ENCODE measurements around the gene NCS1.
A peak's percentile ranks its signal among the peaks of the same experiment; 100 is the strongest.

The NCS1 gene

DNA sequence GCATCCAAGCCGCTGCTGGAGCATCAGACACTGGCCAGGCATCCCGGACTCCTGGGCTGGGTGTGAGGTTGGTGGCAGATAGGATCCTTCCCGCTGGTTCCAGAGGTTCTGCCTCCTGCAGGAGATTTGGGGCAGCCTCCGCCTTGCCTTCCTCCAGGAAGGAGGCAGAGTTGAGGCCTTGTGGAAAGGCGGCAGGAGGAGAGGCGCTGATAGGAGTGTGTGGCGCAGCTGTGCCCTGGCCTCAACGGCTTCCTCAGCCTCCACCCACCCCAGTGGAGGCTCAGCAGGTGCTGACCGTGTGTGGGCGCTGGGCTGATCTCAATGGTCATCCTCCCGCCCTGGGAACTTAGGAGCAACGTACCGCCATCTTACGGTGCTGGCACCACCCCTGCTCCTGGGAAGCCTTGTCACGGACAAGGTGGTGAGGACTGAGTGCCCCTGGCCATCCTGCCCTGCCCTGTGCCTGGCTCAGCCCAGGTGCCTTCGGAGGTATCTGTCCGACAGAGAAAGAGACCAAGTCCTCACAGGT lies 10.2 kb downstream of the NCS1 start (continued):
- TF ChIP-seq, protein P1, sequence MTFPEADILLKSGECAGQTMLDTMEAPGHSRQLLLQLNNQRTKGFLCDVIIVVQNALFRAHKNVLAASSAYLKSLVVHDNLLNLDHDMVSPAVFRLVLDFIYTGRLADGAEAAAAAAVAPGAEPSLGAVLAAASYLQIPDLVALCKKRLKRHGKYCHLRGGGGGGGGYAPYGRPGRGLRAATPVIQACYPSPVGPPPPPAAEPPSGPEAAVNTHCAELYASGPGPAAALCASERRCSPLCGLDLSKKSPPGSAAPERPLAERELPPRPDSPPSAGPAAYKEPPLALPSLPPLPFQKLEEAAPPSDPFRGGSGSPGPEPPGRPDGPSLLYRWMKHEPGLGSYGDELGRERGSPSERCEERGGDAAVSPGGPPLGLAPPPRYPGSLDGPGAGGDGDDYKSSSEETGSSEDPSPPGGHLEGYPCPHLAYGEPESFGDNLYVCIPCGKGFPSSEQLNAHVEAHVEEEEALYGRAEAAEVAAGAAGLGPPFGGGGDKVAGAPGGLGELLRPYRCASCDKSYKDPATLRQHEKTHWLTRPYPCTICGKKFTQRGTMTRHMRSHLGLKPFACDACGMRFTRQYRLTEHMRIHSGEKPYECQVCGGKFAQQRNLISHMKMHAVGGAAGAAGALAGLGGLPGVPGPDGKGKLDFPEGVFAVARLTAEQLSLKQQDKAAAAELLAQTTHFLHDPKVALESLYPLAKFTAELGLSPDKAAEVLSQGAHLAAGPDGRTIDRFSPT (tag by site-specific recombination; IDR thresholded peaks at IDR 0.05): peak; percentile 18; the same call in 1 of the 2 replicates
- TF ChIP-seq ZNF174 (tag by site-specific recombination; IDR thresholded peaks at IDR 0.05) (no peak), ZNF341 (tag by site-specific recombination; IDR thresholded peaks at IDR 0.05; ENCODE audit: low read depth) (peak; percentile 27; the same call in 1 of the 2 replicates), SP7 (tag by site-specific recombination; IDR thresholded peaks at IDR 0.05) (no peak), IKZF3 (tag by site-specific recombination; IDR thresholded peaks at IDR 0.05) (peak; percentile 55; the same call in 1 of the 2 replicates), ZNF629 (tag by site-specific recombination; IDR thresholded peaks at IDR 0.05) (no peak)
- TF ChIP-seq, protein P2, sequence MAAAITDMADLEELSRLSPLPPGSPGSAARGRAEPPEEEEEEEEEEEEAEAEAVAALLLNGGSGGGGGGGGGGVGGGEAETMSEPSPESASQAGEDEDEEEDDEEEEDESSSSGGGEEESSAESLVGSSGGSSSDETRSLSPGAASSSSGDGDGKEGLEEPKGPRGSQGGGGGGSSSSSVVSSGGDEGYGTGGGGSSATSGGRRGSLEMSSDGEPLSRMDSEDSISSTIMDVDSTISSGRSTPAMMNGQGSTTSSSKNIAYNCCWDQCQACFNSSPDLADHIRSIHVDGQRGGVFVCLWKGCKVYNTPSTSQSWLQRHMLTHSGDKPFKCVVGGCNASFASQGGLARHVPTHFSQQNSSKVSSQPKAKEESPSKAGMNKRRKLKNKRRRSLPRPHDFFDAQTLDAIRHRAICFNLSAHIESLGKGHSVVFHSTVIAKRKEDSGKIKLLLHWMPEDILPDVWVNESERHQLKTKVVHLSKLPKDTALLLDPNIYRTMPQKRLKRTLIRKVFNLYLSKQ (tag by site-specific recombination; IDR thresholded peaks at IDR 0.05; ENCODE audit: borderline replicate concordance): no peak

DNA sequence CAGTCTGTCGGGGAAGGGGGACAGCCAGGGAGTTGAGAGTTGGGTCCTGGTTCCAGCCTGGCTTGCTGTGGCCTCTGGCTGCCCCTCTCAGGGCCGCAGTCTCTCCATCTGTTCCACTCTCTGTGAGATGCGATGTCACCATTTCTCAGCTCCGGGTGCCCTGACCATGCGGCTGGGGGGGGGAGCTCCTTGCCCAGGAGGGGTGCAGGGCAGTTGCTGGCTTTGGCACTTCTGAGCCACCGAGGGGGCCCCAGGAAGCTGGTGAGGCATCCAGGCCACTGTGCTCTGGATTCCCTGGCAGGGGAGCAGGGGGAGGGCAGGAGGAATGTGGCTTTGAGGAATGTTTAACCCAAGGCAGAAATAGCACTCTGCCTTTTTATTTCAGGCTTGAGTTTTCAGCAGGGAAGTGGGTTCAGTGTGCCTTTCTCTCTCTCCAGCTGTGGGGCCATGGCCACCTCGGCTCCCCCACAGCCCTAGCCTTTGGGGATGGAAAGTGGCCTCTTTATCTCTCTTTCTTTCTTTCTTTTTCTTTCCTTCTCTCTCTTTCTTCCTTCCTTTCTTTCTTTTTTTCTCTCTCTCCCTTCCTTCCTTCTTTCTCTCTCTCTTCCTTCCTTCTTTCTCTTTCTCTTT lies 11.0 kb downstream of the NCS1 start:
- H3K27ac ChIP-seq (ENCODE audit: extremely low read depth, low read depth, low read length): no peak overlapping the region
- peaks cover 0 to 8% of the 10 kb centered on the region in 2 experiments; a peak in 1 of 3 replicates for H3K36me3 ChIP-seq (ENCODE audit: control insufficient read depth in 2 of 2, insufficient read depth in 1 of 2, low read length in 2 of 2)
- H3K9me3 ChIP-seq (ENCODE audit: control insufficient read depth, insufficient read depth, low read depth, low read length): no peaks in the 10 kb centered on the region
- ChIA-PET CTCF (interaction anchor here (0.6 to 1.1 kb wide), 5 partner anchors 9 to 66 kb away, joined by 3 to 5 read pairs (median 3); no protein-coding TSS in a partner anchor), POLR2A (no interaction called here)
- peaks cover 2% of the 10 kb centered on the region; the same call in 1 of the 2 replicates for H3K4me1 ChIP-seq (ENCODE audit: control insufficient read depth, insufficient read depth, low read length)
- no peak overlapping the region for H3K4me3 ChIP-seq (ENCODE audit: low read depth, low read length)
- TF ChIP-seq PRDM1 (tag by site-specific recombination; IDR thresholded peaks at IDR 0.05) (peak; percentile 98), TRIM28 (IDR thresholded peaks at IDR 0.05; ENCODE audit: borderline replicate concordance, low read length) (no peak), ZNF837 (tag by site-specific recombination; IDR thresholded peaks at IDR 0.05) (no peak), ZNF585B (tag by site-specific recombination; IDR thresholded peaks at IDR 0.05) (no peak), SALL2 (tag by site-specific recombination; IDR thresholded peaks at IDR 0.05; ENCODE audit: borderline replicate concordance) (no peak), ZIC2 (tag by site-specific recombination; IDR thresholded peaks at IDR 0.05) (peak; percentile 96), ZNF175 (tag by site-specific recombination; IDR thresholded peaks at IDR 0.05) (no peak), ZNF350 (tag by site-specific recombination; IDR thresholded peaks at IDR 0.05) (no peak), ZBTB17 (tag by site-specific recombination; IDR thresholded peaks at IDR 0.05) (peak; percentile 60), ZNF121 (tag by site-specific recombination; IDR thresholded peaks at IDR 0.05) (no peak), SETDB1 (IDR thresholded peaks at IDR 0.05; ENCODE audit: insufficient read length, low read length) (no peak)
- TF ChIP-seq, protein P1 (tag by site-specific recombination; IDR thresholded peaks at IDR 0.05): no peak
- TF ChIP-seq, protein P3, sequence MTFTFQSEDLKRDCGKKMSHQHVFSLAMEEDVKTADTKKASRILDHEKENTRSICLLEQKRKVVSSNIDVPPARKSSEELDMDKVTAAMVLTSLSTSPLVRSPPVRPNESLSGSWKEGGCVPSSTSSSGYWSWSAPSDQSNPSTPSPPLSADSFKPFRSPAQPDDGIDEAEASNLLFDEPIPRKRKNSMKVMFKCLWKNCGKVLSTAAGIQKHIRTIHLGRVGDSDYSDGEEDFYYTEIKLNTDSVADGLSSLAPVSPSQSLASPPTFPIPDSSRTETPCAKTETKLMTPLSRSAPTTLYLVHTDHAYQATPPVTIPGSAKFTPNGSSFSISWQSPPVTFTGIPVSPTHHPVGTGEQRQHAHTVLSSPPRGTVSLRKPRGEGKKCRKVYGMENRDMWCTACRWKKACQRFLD (tag by site-specific recombination; IDR thresholded peaks at IDR 0.05): no peak
- TF ChIP-seq, protein P4, sequence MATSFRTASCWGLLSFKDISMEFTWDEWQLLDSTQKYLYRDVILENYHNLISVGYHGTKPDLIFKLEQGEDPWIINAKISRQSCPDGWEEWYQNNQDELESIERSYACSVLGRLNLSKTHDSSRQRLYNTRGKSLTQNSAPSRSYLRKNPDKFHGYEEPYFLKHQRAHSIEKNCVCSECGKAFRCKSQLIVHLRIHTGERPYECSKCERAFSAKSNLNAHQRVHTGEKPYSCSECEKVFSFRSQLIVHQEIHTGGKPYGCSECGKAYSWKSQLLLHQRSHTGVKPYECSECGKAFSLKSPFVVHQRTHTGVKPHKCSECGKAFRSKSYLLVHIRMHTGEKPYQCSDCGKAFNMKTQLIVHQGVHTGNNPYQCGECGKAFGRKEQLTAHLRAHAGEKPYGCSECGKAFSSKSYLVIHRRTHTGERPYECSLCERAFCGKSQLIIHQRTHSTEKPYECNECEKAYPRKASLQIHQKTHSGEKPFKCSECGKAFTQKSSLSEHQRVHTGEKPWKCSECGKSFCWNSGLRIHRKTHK (tag by site-specific recombination; IDR thresholded peaks at IDR 0.05): no peak
- TF ChIP-seq, protein P5, sequence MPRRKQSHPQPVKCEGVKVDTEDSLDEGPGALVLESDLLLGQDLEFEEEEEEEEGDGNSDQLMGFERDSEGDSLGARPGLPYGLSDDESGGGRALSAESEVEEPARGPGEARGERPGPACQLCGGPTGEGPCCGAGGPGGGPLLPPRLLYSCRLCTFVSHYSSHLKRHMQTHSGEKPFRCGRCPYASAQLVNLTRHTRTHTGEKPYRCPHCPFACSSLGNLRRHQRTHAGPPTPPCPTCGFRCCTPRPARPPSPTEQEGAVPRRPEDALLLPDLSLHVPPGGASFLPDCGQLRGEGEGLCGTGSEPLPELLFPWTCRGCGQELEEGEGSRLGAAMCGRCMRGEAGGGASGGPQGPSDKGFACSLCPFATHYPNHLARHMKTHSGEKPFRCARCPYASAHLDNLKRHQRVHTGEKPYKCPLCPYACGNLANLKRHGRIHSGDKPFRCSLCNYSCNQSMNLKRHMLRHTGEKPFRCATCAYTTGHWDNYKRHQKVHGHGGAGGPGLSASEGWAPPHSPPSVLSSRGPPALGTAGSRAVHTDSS (tag by site-specific recombination; IDR thresholded peaks at IDR 0.05): no peak
